SK-N-SH treated with all-trans-retinoic acid at 6 μM for 48 hours (cell line): ENCODE measurements around the gene LRCH1.

Source experiments
- ATAC-seq: fragments of 200-7000 bp; cut with Tn5 transposase; 3 replicates; pipeline ENCODE4 v1.9.1; 2020; ENCODE audit warnings: mild to moderate bottlenecking, moderate library complexity
- ARNTL ChIP-seq: fragments of 450-650 bp; formaldehyde crosslinking; IDR thresholded peaks from 2 replicates; pipeline ENCODE4 v1.5.0; 2020; ENCODE audit warnings: low read depth, mild to moderate bottlenecking, moderate library complexity, borderline replicate concordance
- BACH2 ChIP-seq: fragments of 250-450 bp; sonication (Bioruptor Pico); IDR thresholded peaks from 2 replicates; pipeline ENCODE4 v1.9.0; 2021; ENCODE audit warnings: mild to moderate bottlenecking, borderline replicate concordance
- CSDC2 ChIP-seq: fragments of 250-450 bp; sonication (Bioruptor Pico); IDR thresholded peaks from 2 replicates; pipeline ENCODE4 v1.5.0; 2020; ENCODE audit warnings: mild to moderate bottlenecking, moderate library complexity
- ESRRG ChIP-seq: fragments of 250-450 bp; sonication (Bioruptor Pico); IDR thresholded peaks from 2 replicates; pipeline ENCODE4 v1.6.1; 2021; ENCODE audit warnings: mild to moderate bottlenecking
- GLIS3 ChIP-seq: fragments of 250-450 bp; sonication (Bioruptor Pico); IDR thresholded peaks from 2 replicates; pipeline ENCODE4 v1.5.0; 2020; ENCODE audit warnings: mild to moderate bottlenecking, moderate library complexity
- ISL1 ChIP-seq: fragments of 250-450 bp; sonication (Bioruptor Pico); IDR thresholded peaks from 2 replicates; pipeline ENCODE4 v2.1.2; 2022; ENCODE audit warnings: mild to moderate bottlenecking, moderate library complexity
- OSR1 ChIP-seq: fragments of 250-450 bp; sonication (Bioruptor Pico); IDR thresholded peaks from 2 replicates; pipeline ENCODE4 v1.8.0; 2022; ENCODE audit warnings: moderate library complexity, mild to moderate bottlenecking, inconsistent platforms
- PPARA ChIP-seq: fragments of 250-450 bp; sonication (Bioruptor Pico); IDR thresholded peaks from 2 replicates; pipeline ENCODE4 v1.5.0; 2020; ENCODE audit warnings: mild to moderate bottlenecking, borderline replicate concordance
- RARB ChIP-seq: fragments of 250-450 bp; sonication (Bioruptor Pico); IDR thresholded peaks from 2 replicates; pipeline ENCODE4 v1.8.0; 2021; ENCODE audit warnings: mild to moderate bottlenecking, moderate library complexity
- TCF4 ChIP-seq: fragments of 250-450 bp; sonication (Bioruptor Pico); IDR thresholded peaks from 2 replicates; pipeline ENCODE4 v1.8.0; 2021; ENCODE audit warnings: mild to moderate bottlenecking, moderate library complexity, borderline replicate concordance
- ZC3H10 ChIP-seq: fragments of 250-450 bp; sonication (Bioruptor Pico); IDR thresholded peaks from 2 replicates; pipeline ENCODE4 v1.5.1; 2021; ENCODE audit warnings: mild to moderate bottlenecking, moderate library complexity
- ZFP3 ChIP-seq: fragments of 250-450 bp; sonication (Bioruptor Pico); IDR thresholded peaks from 2 replicates; pipeline ENCODE4 v1.5.0; 2020; ENCODE audit warnings: mild to moderate bottlenecking, moderate library complexity
- ZFP30 ChIP-seq: fragments of 450-650 bp; formaldehyde crosslinking; IDR thresholded peaks from 2 replicates; pipeline ENCODE4 v1.5.0; 2022; ENCODE audit warnings: mild to moderate bottlenecking, moderate library complexity
- ZNF565 ChIP-seq: fragments of 450-650 bp; formaldehyde crosslinking; conservative IDR thresholded peaks from 2 replicates; pipeline ENCODE4 v1.5.0; 2020; ENCODE audit warnings: low read depth, mild to moderate bottlenecking, moderate library complexity
- ZNF70 ChIP-seq: fragments of 450-650 bp; formaldehyde crosslinking; IDR thresholded peaks from 2 replicates; pipeline ENCODE4 v1.5.0; 2020; ENCODE audit warnings: mild to moderate bottlenecking, moderate library complexity
- TF ChIP-seq, protein P1 (sequence below): fragments of 250-450 bp; sonication (Bioruptor Pico); IDR thresholded peaks from 2 replicates; pipeline ENCODE4 v1.8.0; 2021; ENCODE audit warnings: low read depth, mild to moderate bottlenecking, moderate library complexity, borderline replicate concordance
- TF ChIP-seq, protein P2 (sequence below): fragments of 250-450 bp; sonication (Bioruptor Pico); IDR thresholded peaks from 2 replicates; pipeline ENCODE4 v1.8.0; 2020; ENCODE audit warnings: mild to moderate bottlenecking, moderate library complexity, borderline replicate concordance
- TF ChIP-seq, protein P3 (sequence below): fragments of 250-450 bp; sonication (Bioruptor Pico); IDR thresholded peaks from 2 replicates; pipeline ENCODE4 v1.5.1; 2020; ENCODE audit warnings: low read depth, mild to moderate bottlenecking, moderate library complexity
- TF ChIP-seq, protein P4 (sequence below): fragments of 250-450 bp; sonication (Bioruptor Pico); IDR thresholded peaks from 2 replicates; pipeline ENCODE4 v1.5.1; 2021; ENCODE audit warnings: mild to moderate bottlenecking, moderate library complexity

LRCH1 gene

DNA sequence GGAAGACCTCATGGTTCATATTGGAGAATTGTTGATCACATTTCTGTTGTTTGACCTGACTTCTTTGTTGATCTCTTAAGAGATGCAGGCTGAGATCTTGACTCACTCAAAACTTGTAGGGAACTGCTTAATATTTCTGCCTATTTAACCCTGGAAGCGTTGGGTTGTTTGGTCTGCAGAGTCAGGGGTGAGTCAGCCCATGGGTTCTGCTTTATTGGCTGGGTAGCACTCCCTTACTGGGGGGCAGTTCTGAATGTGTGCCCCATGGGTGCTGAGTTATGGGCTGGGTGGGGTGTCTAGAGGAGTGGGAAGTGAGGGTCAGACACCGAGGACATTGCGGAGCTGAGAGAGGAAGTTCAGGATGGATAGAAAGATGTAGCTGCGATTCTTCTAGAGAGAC lies 87.9 kb downstream of the LRCH1 start:
- ATAC-seq: no peak
- TF ChIP-seq, protein P1, sequence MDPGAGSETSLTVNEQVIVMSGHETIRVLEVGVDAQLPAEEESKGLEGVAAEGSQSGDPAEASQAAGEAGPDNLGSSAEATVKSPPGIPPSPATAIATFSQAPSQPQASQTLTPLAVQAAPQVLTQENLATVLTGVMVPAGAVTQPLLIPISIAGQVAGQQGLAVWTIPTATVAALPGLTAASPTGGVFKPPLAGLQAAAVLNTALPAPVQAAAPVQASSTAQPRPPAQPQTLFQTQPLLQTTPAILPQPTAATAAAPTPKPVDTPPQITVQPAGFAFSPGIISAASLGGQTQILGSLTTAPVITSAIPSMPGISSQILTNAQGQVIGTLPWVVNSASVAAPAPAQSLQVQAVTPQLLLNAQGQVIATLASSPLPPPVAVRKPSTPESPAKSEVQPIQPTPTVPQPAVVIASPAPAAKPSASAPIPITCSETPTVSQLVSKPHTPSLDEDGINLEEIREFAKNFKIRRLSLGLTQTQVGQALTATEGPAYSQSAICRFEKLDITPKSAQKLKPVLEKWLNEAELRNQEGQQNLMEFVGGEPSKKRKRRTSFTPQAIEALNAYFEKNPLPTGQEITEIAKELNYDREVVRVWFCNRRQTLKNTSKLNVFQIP (CRISPR knock-in tag): no peak
- TF ChIP-seq ZC3H10 (CRISPR knock-in tag): no peak
- TF ChIP-seq, protein P2, sequence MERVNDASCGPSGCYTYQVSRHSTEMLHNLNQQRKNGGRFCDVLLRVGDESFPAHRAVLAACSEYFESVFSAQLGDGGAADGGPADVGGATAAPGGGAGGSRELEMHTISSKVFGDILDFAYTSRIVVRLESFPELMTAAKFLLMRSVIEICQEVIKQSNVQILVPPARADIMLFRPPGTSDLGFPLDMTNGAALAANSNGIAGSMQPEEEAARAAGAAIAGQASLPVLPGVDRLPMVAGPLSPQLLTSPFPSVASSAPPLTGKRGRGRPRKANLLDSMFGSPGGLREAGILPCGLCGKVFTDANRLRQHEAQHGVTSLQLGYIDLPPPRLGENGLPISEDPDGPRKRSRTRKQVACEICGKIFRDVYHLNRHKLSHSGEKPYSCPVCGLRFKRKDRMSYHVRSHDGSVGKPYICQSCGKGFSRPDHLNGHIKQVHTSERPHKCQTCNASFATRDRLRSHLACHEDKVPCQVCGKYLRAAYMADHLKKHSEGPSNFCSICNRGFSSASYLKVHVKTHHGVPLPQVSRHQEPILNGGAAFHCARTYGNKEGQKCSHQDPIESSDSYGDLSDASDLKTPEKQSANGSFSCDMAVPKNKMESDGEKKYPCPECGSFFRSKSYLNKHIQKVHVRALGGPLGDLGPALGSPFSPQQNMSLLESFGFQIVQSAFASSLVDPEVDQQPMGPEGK (CRISPR knock-in tag): no peak
- TF ChIP-seq ZNF70: no peak
- no peak for TF ChIP-seq BACH2 (CRISPR knock-in tag)
- no peak for TF ChIP-seq ESRRG (CRISPR knock-in tag)
- TF ChIP-seq, protein P3, sequence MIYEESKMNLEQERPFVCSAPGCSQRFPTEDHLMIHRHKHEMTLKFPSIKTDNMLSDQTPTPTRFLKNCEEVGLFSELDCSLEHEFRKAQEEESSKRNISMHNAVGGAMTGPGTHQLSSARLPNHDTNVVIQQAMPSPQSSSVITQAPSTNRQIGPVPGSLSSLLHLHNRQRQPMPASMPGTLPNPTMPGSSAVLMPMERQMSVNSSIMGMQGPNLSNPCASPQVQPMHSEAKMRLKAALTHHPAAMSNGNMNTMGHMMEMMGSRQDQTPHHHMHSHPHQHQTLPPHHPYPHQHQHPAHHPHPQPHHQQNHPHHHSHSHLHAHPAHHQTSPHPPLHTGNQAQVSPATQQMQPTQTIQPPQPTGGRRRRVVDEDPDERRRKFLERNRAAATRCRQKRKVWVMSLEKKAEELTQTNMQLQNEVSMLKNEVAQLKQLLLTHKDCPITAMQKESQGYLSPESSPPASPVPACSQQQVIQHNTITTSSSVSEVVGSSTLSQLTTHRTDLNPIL (CRISPR knock-in tag): no peak
- TF ChIP-seq ZFP30: no peak
- TF ChIP-seq ZNF565 (CRISPR knock-in tag): no peak
- TF ChIP-seq, protein P4, sequence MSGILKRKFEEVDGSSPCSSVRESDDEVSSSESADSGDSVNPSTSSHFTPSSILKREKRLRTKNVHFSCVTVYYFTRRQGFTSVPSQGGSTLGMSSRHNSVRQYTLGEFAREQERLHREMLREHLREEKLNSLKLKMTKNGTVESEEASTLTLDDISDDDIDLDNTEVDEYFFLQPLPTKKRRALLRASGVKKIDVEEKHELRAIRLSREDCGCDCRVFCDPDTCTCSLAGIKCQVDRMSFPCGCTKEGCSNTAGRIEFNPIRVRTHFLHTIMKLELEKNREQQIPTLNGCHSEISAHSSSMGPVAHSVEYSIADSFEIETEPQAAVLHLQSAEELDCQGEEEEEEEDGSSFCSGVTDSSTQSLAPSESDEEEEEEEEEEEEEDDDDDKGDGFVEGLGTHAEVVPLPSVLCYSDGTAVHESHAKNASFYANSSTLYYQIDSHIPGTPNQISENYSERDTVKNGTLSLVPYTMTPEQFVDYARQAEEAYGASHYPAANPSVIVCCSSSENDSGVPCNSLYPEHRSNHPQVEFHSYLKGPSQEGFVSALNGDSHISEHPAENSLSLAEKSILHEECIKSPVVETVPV: no peak
- no peak for TF ChIP-seq TCF4
- no peak for TF ChIP-seq ISL1 (CRISPR knock-in tag)
- no peak for TF ChIP-seq CSDC2 (CRISPR knock-in tag)
- no peak for TF ChIP-seq OSR1 (CRISPR knock-in tag)
- TF ChIP-seq ARNTL (CRISPR knock-in tag): no peak

DNA sequence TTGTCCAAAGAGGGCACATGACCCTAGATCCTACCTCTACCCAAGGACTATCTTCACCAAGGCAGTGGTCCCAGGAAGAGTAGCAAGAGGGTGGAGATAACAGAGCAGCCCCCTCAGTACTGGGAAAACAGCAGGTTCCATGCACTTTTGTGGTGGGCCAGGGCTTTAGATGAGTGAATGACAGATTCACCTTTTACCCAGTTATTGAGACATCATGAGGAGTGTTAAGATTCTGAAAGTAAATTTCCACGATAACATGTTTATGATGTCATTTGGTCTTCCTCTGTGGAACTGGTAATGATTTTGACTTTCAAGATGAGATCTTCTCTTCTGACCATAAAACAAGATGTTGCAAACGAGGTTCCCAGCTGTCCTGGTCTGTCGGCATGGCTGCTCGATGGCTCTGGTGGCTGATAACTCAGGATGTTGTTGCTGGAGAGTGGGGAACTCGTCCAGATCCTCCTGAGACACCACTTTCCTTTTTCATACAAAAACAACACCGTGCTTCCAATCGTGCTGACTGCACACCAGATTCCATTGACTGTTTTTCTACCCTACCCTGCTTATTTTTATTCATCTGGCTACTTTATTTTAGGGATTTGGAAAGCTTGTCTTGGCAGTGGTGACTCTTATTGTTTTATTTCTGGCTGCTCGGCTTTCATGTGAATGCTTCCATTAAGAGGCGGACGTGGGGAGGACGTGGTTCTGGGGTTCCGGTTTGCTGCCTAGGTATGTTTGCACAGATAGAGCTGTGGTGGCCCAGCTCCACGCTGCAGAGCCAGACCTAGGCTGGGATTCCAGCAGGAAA lies 88.5 kb downstream of the LRCH1 start:
- ATAC-seq: no peak
- TF ChIP-seq, protein P4: no peak
- TF ChIP-seq, protein P2 (CRISPR knock-in tag): no peak
- TF ChIP-seq ISL1 (CRISPR knock-in tag): no peak
- TF ChIP-seq ESRRG (CRISPR knock-in tag): no peak
- TF ChIP-seq, protein P1 (CRISPR knock-in tag): no peak
- TF ChIP-seq RARB (CRISPR knock-in tag): no peak
- no peak for TF ChIP-seq PPARA
- no peak for TF ChIP-seq GLIS3
- no peak for TF ChIP-seq OSR1 (CRISPR knock-in tag)
- no peak for TF ChIP-seq CSDC2 (CRISPR knock-in tag)
- TF ChIP-seq ZFP30: no peak
- no peak for TF ChIP-seq ZC3H10 (CRISPR knock-in tag)
- no peak for TF ChIP-seq ZFP3
- TF ChIP-seq, protein P3 (CRISPR knock-in tag): no peak
- no peak for TF ChIP-seq ARNTL (CRISPR knock-in tag)
